NB4 (cell line): ENCODE results near the gene NRAP.

Source experiments
- CTCF ChIP-seq: IDR thresholded peaks from one replicate; pipeline ENCODE4 v1.5.1; 2012; ENCODE audit warnings: low read depth, low read length
- MAX ChIP-seq: IDR thresholded peaks from 2 replicates; pipeline ENCODE4 v1.6.1; 2011; ENCODE audit warnings: low read depth, low read length
- MYC ChIP-seq: IDR thresholded peaks from 2 replicates; pipeline ENCODE4 v1.6.1; 2011; ENCODE audit warnings: low read depth, low read length
- POLR2A ChIP-seq: IDR thresholded peaks from 2 replicates; pipeline ENCODE4 v1.6.1; 2011; ENCODE audit warnings: mild to moderate bottlenecking; ENCODE audit not compliant: insufficient read length; ENCODE audit errors: extremely low read depth

GRCh38 chr10:113663908-113664307 lies at the start of gene NRAP:
- TF ChIP-seq CTCF (no peak), MYC (no peak), POLR2A (no peak), MAX (no peak)
